Neural cell (in vitro differentiated cells): ENCODE data around the gene SAMD4A. TPM values are rescaled to one million over a fixed set of nuclear protein-coding genes. Genes with fewer than 3 reads are reported as not detected.

Source experiments
- H2AFZ ChIP-seq: fragments of 200-600, 300-800 bp; sonication (generic), shearing (Covaris generic); 2 replicates; pipeline ENCODE4 v1.6.0; 2014; ENCODE audit warnings: low read depth, mild to moderate bottlenecking, antibody characterized with exemption, low read length, moderate library complexity
- H3F3A ChIP-seq: fragments of 200-600 bp; shearing (Covaris generic); 2 replicates; pipeline ENCODE4 v1.6.1; 2016; ENCODE audit warnings: mild to moderate bottlenecking, moderate library complexity, mixed read lengths, antibody characterized with exemption, low read length; ENCODE audit not compliant: insufficient read depth, poor library complexity, severe bottlenecking
- H3K27ac ChIP-seq: fragments of 200-600, 300-800 bp; sonication (generic), shearing (Covaris generic); 2 replicates; pipeline ENCODE4 v1.5.1; 2014; ENCODE audit warnings: mild to moderate bottlenecking, low read length, moderate library complexity
- H3K27me3 ChIP-seq: fragments of 300-800, 200-600 bp; sonication (generic), shearing (Covaris generic); 2 replicates; pipeline ENCODE4 v1.6.0; 2014; ENCODE audit warnings: mild to moderate bottlenecking, low read depth, low read length, moderate library complexity; ENCODE audit not compliant: insufficient read depth
- H3K36me3 ChIP-seq: fragments of 300-800, 200-600 bp; sonication (generic), shearing (Covaris generic); 2 replicates; pipeline ENCODE4 v1.5.1; 2014; ENCODE audit warnings: mild to moderate bottlenecking, antibody characterized with exemption, low read length, moderate library complexity; ENCODE audit not compliant: insufficient read depth
- H3K4me2 ChIP-seq: fragments of 300-800, 200-600 bp; sonication (generic), shearing (Covaris generic); 2 replicates; pipeline ENCODE4 v1.6.0; 2014; ENCODE audit warnings: mild to moderate bottlenecking, low read length
- H3K4me3 ChIP-seq: fragments of 300-800, 200-600 bp; sonication (generic), shearing (Covaris generic); 2 replicates; pipeline ENCODE4 v1.5.1; 2014; ENCODE audit warnings: mild to moderate bottlenecking, low read length, moderate library complexity
- H3K79me2 ChIP-seq: fragments of 200-600 bp; shearing (Covaris generic); replicated peaks from 2 replicates; pipeline ENCODE4 v1.6.0; 2014; ENCODE audit warnings: mild to moderate bottlenecking, low read length, moderate library complexity; ENCODE audit not compliant: insufficient read depth
- H3K9ac ChIP-seq: fragments of 300-800, 200-600 bp; sonication (generic), shearing (Covaris generic); 2 replicates; pipeline ENCODE4 v1.6.1; 2016; ENCODE audit warnings: mild to moderate bottlenecking, low read length, mixed read lengths
- H3K9me2 ChIP-seq: fragments of 200-600 bp; shearing (Covaris generic); 2 replicates; pipeline ENCODE4 v1.6.1; 2016; ENCODE audit warnings: mild to moderate bottlenecking, low read length, mixed read lengths; ENCODE audit not compliant: insufficient read depth
- H3K9me3 ChIP-seq: fragments of 200-600, 300-800 bp; sonication (generic), shearing (Covaris generic); 2 replicates; pipeline ENCODE4 v1.6.1; 2016; ENCODE audit warnings: mild to moderate bottlenecking, mixed run types, low read length, moderate library complexity, mixed read lengths
- H4K20me1 ChIP-seq: fragments of 200-600 bp; shearing (Covaris generic); 2 replicates; pipeline ENCODE4 v1.6.1; 2016; ENCODE audit warnings: mild to moderate bottlenecking, mixed run types; ENCODE audit not compliant: insufficient read depth
- CTCF ChIP-seq: fragments of 450-650 bp; IDR thresholded peaks from 2 replicates; pipeline ENCODE4 v1.5.1; 2014; ENCODE audit warnings: antibody characterized with exemption, mild to moderate bottlenecking, moderate library complexity; ENCODE audit not compliant: poor library complexity, severe bottlenecking
- EP300 ChIP-seq: fragments of 450-650 bp; conservative IDR thresholded peaks from 2 replicates; pipeline ENCODE4 v1.6.1; 2014; ENCODE audit warnings: antibody characterized with exemption, mild to moderate bottlenecking, moderate library complexity; ENCODE audit not compliant: poor library complexity, severe bottlenecking
- EZH2 ChIP-seq: fragments of 200-600, 300-800 bp; shearing (Covaris generic), sonication (generic); IDR thresholded peaks from 2 replicates; pipeline ENCODE4 v1.6.1; 2014; ENCODE audit warnings: antibody characterized with exemption, low read length, borderline replicate concordance, mild to moderate bottlenecking; ENCODE audit not compliant: insufficient read depth, poor library complexity, severe bottlenecking
- MXI1 ChIP-seq: fragments of 450-650 bp; conservative IDR thresholded peaks from 2 replicates; pipeline ENCODE4 v1.6.1; 2014; ENCODE audit warnings: antibody characterized with exemption, mild to moderate bottlenecking; ENCODE audit not compliant: poor library complexity, severe bottlenecking
- POLR2AphosphoS5 ChIP-seq: IDR thresholded peaks from 2 replicates; pipeline ENCODE4 v1.6.1; 2012
- RAD21 ChIP-seq: fragments of 450-650 bp; conservative IDR thresholded peaks from 2 replicates; pipeline ENCODE4 v1.6.1; 2014; ENCODE audit warnings: antibody characterized with exemption, mild to moderate bottlenecking, moderate library complexity
- REST ChIP-seq: IDR thresholded peaks from 2 replicates; pipeline ENCODE4 v1.6.1; 2012; ENCODE audit warnings: borderline replicate concordance
- SMC3 ChIP-seq: fragments of 450-650 bp; conservative IDR thresholded peaks from 2 replicates; pipeline ENCODE4 v1.6.1; 2014; ENCODE audit warnings: antibody characterized with exemption, mild to moderate bottlenecking, moderate library complexity; ENCODE audit not compliant: poor library complexity
- TAF1 ChIP-seq: IDR thresholded peaks from 2 replicates; pipeline ENCODE4 v1.6.1; 2012; ENCODE audit warnings: low read depth
- polyA plus RNA-seq: library from polyadenylated mRNA; depleted of rRNA; stranded (reverse); fragments of >200 nt; gene quantifications from 2 replicates; pipeline ENCODE4 v1.2.3, GENCODE V29; 2014

Gene SAMD4A
- polyA plus RNA-seq, 1 donor from 2014 or later: 1.0 TPM

GRCh38 chr14:54650959-54651351 lies 84.0 kb downstream of the SAMD4A start:
- H3K27ac ChIP-seq: no peak overlapping the region

GRCh38 chr14:54651649-54652048 lies 84.7 kb downstream of the SAMD4A start:
- H3K36me3 ChIP-seq: no peaks in the 10 kb centered on the region
- no peak overlapping the region for H3K4me3 ChIP-seq
- H3K4me2 ChIP-seq: no peak overlapping the region
- no peaks in the 10 kb centered on the region for H3K79me2 ChIP-seq
- no peaks in the 10 kb centered on the region for H3K27me3 ChIP-seq
- no peak overlapping the region for H2AFZ ChIP-seq
- no peaks in the 10 kb centered on the region for H3K9me3 ChIP-seq
- H3K9ac ChIP-seq: no peak overlapping the region
- no peaks in the 10 kb centered on the region for H3F3A ChIP-seq
- H3K9me2 ChIP-seq: no peaks in the 10 kb centered on the region
- no peak overlapping the region for H3K27ac ChIP-seq
- no peaks in the 10 kb centered on the region for H4K20me1 ChIP-seq
- TF ChIP-seq SMC3 (no peak), RAD21 (no peak), POLR2AphosphoS5 (no peak), REST (no peak), CTCF (no peak), EP300 (no peak), TAF1 (no peak)

More at GRCh38 chr14:54650959-54651351, 84.0 kb downstream of the SAMD4A start:
- no peaks in the 10 kb centered on the region for H3K9me3 ChIP-seq
- H3K36me3 ChIP-seq: no peaks in the 10 kb centered on the region
- TF ChIP-seq SMC3: no peak
- TF ChIP-seq TAF1: no peak
- no peak for TF ChIP-seq EZH2
- TF ChIP-seq MXI1: no peak
- TF ChIP-seq POLR2AphosphoS5: no peak
- TF ChIP-seq REST: no peak
- TF ChIP-seq CTCF: no peak
- no peak for TF ChIP-seq EP300
- no peak overlapping the region for H3K4me2 ChIP-seq
- no peaks in the 10 kb centered on the region for H3F3A ChIP-seq
- no peaks in the 10 kb centered on the region for H3K79me2 ChIP-seq
- no peaks in the 10 kb centered on the region for H3K27me3 ChIP-seq
- no peak overlapping the region for H3K4me3 ChIP-seq
- H3K9ac ChIP-seq: no peak overlapping the region
- no peaks in the 10 kb centered on the region for H3K9me2 ChIP-seq
- no peaks in the 10 kb centered on the region for H4K20me1 ChIP-seq
- no peak overlapping the region for H2AFZ ChIP-seq
